ENCODE measurements around the gene RABGAP1L. TPM values are rescaled to one million over a fixed set of nuclear protein-coding genes. Genes with fewer than 3 reads are reported as not detected.

RABGAP1L gene
- total RNA-seq, 1 experiment from 2014 or later, result 14.2 TPM

- DNase-seq (ENCODE audit: low read depth), result no peak
These were observed 37.8 kb downstream of the RABGAP1L start for GRCh38 chr1:174197088-174197487.

DNA sequence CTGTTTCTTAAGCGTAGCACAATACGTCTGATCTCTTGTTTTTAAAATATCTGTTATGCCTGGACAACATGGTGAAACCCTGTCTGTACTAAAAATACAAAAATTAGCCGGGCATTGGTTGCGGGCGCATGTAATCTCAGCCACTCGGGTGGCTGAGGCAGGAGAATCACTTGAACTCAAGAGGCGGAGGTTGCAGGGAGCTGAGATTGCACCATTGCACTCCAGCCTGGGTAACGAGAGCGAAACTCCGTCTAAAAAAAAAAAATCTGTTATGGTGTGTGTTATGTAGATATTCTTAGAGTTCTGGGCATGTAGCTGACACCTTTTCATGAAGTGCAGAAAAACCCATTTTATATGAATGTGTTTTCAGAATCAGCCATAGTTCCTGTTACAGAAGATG is 38.2 kb downstream of the RABGAP1L start:
- no peak for DNase-seq (ENCODE audit: low read depth)

GRCh38 chr1:174198202-174198601 is 38.9 kb downstream of the RABGAP1L start:
- DNase-seq (ENCODE audit: low read depth), result no peak

GRCh38 chr1:174200746-174201145 is 41.4 kb downstream of the RABGAP1L start:
- no peak for DNase-seq (ENCODE audit: low read depth)

GRCh38 chr1:174204697-174205308 is 45.5 kb downstream of the RABGAP1L start:
- no peak for DNase-seq (ENCODE audit: low read depth)

- DNase-seq (ENCODE audit: low read depth), result no peak
These were observed 47.0 kb downstream of the RABGAP1L start for GRCh38 chr1:174206148-174206836.

GRCh38 chr1:174209347-174210187 is 50.2 kb downstream of the RABGAP1L start:
- no peak for DNase-seq (ENCODE audit: low read depth)

- DNase-seq (ENCODE audit: low read depth), result no peak
These were observed 52.2 kb downstream of the RABGAP1L start for GRCh38 chr1:174211486-174211885.

GRCh38 chr1:174215766-174216165 is 56.4 kb downstream of the RABGAP1L start:
- DNase-seq (ENCODE audit: low read depth), result no peak

- no peak for DNase-seq (ENCODE audit: low read depth)
These were observed 57.9 kb downstream of the RABGAP1L start for GRCh38 chr1:174217248-174217647.

DNA sequence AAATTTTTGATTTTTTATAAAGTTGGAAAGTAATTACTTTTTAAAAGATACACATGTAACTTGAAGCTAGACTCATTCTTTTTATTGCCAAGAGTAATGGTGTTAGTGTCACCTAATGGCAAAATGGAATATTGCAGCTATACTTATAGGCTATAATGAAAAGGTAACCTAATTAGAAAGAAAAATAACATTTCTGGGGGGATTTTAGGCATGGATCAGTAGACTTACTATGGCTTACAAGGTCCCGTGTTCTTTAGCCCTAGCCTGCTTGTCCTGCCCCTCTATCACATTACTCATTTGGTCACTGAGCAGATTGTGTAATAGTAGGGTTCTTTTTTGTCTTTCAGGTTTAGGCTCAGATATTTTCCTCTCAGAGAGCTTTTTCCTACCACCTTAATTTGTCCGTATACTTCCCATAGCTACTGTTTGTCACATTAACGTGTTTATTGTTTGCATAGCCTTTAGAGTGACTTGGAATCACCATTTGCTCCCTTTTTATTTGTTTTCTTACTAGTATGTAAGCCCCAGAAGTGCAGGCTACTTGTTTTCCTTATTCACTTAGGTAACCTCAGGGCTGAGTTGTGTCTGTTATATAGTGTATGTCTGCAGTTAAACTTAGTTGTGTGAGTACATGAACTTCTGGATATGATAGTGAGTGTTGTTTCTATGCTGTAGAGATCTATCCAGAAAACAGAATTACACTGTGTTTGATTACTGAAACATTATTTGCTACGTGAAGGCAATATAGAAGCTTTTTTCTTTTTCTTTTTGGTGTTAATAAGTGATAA is 58.7 kb downstream of the RABGAP1L start:
- peak; percentile 16 for DNase-seq (ENCODE audit: low read depth)

- DNase-seq (ENCODE audit: low read depth), result no peak
These were observed 59.7 kb downstream of the RABGAP1L start for GRCh38 chr1:174218983-174219382.

DNA sequence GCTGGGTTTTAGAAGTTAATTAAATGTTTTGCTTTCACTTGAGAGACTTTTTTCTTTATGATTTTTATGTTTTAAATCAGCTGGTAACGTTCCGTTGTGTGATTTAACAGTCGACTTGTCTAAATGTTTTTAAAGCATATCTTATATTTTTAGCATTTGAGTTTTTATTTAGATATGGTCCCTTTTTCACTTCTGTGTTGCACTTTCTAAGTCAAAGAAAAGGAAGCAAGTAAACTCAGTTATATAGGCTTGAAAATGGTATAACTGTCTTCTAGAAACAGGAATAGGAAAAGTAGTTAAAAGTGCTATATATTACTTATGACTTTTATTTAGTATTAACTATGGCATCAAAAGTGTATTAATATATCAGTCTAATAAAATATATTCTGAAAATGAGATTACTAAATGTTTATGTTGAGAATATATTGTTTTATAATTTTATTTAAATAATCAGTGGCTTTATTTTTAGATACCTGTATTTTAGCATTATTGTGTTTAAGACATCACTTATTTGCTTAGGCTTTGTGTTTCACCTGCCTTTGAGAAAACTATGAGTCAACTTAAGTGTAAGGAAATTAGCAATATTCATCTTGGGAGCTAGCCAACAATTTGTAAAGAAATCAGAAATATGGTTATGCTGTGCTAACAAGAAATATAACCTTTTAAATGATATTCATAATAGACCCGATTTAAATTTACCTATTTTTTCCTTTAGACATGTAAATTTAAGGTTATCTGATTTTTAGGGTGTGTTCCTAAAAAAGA is 60.5 kb downstream of the RABGAP1L start:
- no peak for DNase-seq (ENCODE audit: low read depth)

DNA sequence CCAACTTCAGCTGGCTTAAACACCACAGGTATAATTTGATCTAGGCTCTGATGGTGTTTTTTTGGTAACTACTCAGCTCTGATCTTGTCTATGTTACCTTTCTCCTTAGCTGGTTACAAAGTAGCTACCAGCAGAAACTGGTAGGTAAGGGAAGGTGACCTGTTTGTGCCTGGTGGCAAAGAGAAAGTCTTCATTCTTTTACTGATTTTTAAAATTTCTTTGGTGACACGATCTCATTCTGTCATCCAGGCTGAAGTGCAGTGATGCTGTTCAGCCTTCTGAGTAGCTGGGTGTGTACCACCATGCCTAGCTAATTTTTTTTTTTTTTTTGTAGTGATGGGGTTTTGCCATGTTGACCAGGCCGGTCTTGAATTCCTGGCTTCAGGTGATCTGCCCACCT is 62.4 kb downstream of the RABGAP1L start:
- no peak for DNase-seq (ENCODE audit: low read depth)

GRCh38 chr1:174222166-174222949 is 63.0 kb downstream of the RABGAP1L start:
- DNase-seq (ENCODE audit: low read depth), result peak; percentile 3

- DNase-seq (ENCODE audit: low read depth), result no peak
These were observed 65.3 kb downstream of the RABGAP1L start for GRCh38 chr1:174224641-174225040.

- DNase-seq (ENCODE audit: low read depth), result no peak
These were observed 66.3 kb downstream of the RABGAP1L start for GRCh38 chr1:174225499-174226204.

- DNase-seq (ENCODE audit: low read depth), result no peak
These were observed 71.1 kb downstream of the RABGAP1L start for GRCh38 chr1:174230399-174230798.

DNA sequence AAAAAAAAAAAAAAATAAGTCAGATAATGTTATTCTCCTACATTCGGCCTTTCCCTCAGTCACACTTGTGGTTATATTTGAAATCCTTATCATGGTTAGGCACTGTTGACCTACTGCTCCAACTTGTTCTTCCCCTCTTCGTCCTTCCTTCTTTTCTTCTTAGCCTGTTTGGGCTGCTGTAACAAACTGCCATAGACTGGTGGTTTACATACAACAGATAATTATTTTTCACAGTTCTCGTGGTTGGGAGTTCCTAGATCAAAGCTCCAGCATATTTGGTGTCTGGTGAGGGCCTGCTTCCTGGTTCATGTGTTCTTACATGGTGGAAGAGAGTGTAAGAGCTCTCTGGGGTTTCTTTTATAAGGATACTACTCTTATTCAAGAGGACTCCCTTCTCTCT is 73.4 kb downstream of the RABGAP1L start:
- no peak for DNase-seq (ENCODE audit: low read depth)
